ENCODE data around the gene JAK3.

DNA sequence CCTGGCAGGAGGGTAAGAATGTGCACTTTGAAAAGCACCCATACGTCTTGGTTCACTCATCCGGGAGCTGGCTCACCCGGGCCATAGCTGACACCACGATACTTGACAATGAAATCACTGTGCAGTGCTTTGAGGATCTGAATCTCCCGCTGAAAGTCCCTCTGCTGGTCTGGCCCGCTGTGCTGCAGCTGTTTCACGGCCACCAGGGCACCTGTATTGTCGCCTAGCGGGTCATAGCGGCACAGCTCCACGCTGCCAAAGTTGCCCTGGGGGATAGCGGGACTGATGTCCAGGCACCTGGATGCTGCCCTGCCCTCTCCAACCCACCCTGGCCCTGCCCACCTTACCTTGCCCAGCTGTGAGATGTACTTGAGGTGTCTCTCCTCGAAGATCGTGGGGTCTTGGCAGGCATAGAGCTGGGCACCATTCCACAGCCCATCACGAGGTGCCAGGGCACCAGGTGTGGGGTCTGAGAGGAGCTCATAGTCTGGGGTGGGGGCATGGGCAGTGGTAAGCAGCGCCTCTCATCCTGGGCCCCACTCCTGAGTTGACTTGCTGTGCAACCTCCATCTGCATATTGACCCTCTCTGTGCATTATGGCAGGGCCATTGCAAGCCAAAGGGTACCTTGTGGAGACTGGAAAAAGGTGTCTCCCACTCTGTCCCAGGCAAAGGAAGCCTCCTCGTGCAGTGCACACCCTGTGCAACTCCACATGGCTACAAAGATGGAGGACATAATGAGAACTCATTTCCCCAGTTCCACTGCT, 15.2 kb downstream of the JAK3 start:
- no peak for TF ChIP-seq POLR2AphosphoS5 (IDR thresholded peaks at IDR 0.05)
- TF ChIP-seq, protein P1, sequence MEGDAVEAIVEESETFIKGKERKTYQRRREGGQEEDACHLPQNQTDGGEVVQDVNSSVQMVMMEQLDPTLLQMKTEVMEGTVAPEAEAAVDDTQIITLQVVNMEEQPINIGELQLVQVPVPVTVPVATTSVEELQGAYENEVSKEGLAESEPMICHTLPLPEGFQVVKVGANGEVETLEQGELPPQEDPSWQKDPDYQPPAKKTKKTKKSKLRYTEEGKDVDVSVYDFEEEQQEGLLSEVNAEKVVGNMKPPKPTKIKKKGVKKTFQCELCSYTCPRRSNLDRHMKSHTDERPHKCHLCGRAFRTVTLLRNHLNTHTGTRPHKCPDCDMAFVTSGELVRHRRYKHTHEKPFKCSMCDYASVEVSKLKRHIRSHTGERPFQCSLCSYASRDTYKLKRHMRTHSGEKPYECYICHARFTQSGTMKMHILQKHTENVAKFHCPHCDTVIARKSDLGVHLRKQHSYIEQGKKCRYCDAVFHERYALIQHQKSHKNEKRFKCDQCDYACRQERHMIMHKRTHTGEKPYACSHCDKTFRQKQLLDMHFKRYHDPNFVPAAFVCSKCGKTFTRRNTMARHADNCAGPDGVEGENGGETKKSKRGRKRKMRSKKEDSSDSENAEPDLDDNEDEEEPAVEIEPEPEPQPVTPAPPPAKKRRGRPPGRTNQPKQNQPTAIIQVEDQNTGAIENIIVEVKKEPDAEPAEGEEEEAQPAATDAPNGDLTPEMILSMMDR (IDR thresholded peaks at IDR 0.05) = no peak
